Measurements from ENCODE around the gene RBP3. TPM values are rescaled to one million over a fixed set of nuclear protein-coding genes. Genes with fewer than 3 reads are reported as not detected.
A peak's percentile ranks its signal among the peaks of the same experiment; 100 is the strongest.

RBP3 gene
- total RNA-seq, 1 experiment from 2014 or later = not detected

- WGBS (ENCODE audit: extremely low coverage, insufficient read length, low lambda C conversion rate) = no CpG with 5 or more reads among the region's 6 CpGs
- H3K27ac ChIP-seq (ENCODE audit: insufficient read length, low read depth, low read length) = no peak overlapping the region
- no peak overlapping the region for H3K18ac ChIP-seq (ENCODE audit: insufficient read length, low read depth, low read length)
- no peak overlapping the region for H3K56ac ChIP-seq (ENCODE audit: insufficient read length, low read depth, low read length)
- no peak overlapping the region for H4K8ac ChIP-seq (replicated peaks; ENCODE audit: insufficient read length, low read depth, low read length)
- H2BK15ac ChIP-seq (ENCODE audit: low read depth, low read length) = no peak overlapping the region
- H3K79me1 ChIP-seq (ENCODE audit: insufficient read depth, low read depth, low read length, poor library complexity, severe bottlenecking) = no peaks in the 10 kb centered on the region
- H2BK20ac ChIP-seq (ENCODE audit: low read depth, low read length, poor library complexity, severe bottlenecking) = no peak overlapping the region
- H3K4me3 Mint-ChIP-seq = no peak overlapping the region
- no peak overlapping the region for H3K14ac ChIP-seq (ENCODE audit: insufficient read depth, low read length)
- H3K27me3 ChIP-seq (ENCODE audit: insufficient read depth, low read length) = no peaks in the 10 kb centered on the region
- no peak overlapping the region for H3K23ac ChIP-seq (ENCODE audit: insufficient read length, low read depth, low read length)
- H3K23me2 ChIP-seq (ENCODE audit: insufficient read length, low read depth, low read length, poor library complexity, severe bottlenecking) = no peaks in the 10 kb centered on the region
- no peak overlapping the region for H2BK5ac ChIP-seq (ENCODE audit: insufficient read length, low read length)
- H4K20me1 ChIP-seq (ENCODE audit: control insufficient read depth, insufficient read depth, insufficient read length) = no peaks in the 10 kb centered on the region
- no peaks in the 10 kb centered on the region for H3K9me3 ChIP-seq (ENCODE audit: control insufficient read depth, low read depth, low read length)
- H3K4me2 ChIP-seq (ENCODE audit: insufficient read depth, insufficient read length, low read length) = no peak overlapping the region
- H2BK12ac ChIP-seq (ENCODE audit: insufficient read length, low read depth, low read length) = no peak overlapping the region
- H3K4me1 Mint-ChIP-seq = peaks cover 3 to 9% of the 10 kb centered on the region in 2 experiments
- no peaks in the 10 kb centered on the region for H3K79me2 ChIP-seq (ENCODE audit: insufficient read depth, low read length)
- H3K4ac ChIP-seq (ENCODE audit: low read depth, low read length) = no peak overlapping the region
- no peak overlapping the region for H4K5ac ChIP-seq (ENCODE audit: insufficient read length, low read depth, low read length)
- no peak overlapping the region for H2BK120ac ChIP-seq (ENCODE audit: low read depth, low read length, poor library complexity, severe bottlenecking)
- no peak overlapping the region for H3K9ac ChIP-seq (ENCODE audit: extremely low read depth, insufficient read length, low read length)
- no peaks in the 10 kb centered on the region for H3K4me1 ChIP-seq (ENCODE audit: insufficient read depth, low read length)
- TF ChIP-seq, protein P1, sequence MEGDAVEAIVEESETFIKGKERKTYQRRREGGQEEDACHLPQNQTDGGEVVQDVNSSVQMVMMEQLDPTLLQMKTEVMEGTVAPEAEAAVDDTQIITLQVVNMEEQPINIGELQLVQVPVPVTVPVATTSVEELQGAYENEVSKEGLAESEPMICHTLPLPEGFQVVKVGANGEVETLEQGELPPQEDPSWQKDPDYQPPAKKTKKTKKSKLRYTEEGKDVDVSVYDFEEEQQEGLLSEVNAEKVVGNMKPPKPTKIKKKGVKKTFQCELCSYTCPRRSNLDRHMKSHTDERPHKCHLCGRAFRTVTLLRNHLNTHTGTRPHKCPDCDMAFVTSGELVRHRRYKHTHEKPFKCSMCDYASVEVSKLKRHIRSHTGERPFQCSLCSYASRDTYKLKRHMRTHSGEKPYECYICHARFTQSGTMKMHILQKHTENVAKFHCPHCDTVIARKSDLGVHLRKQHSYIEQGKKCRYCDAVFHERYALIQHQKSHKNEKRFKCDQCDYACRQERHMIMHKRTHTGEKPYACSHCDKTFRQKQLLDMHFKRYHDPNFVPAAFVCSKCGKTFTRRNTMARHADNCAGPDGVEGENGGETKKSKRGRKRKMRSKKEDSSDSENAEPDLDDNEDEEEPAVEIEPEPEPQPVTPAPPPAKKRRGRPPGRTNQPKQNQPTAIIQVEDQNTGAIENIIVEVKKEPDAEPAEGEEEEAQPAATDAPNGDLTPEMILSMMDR (conservative IDR thresholded peaks at IDR 0.05) = no peak
- no peaks in the 10 kb centered on the region for H3K36me3 Mint-ChIP-seq (ENCODE audit: insufficient read depth in 1 of 3, low read depth in 3 of 3)
- no peak overlapping the region for H2AFZ ChIP-seq (ENCODE audit: low read length)
- H3K9me3 Mint-ChIP-seq = no peaks in the 10 kb centered on the region; a peak in 1 of 5 replicates
- no peak overlapping the region for H2AK5ac ChIP-seq (ENCODE audit: insufficient read length, low read length)
- H3K27me3 Mint-ChIP-seq (ENCODE audit: low read depth) = peaks cover 26% of the 10 kb centered on the region
- peak; percentile 11 for DNase-seq
- no peak overlapping the region for H4K91ac ChIP-seq (ENCODE audit: insufficient read length, low read depth, low read length)
- H3K27ac Mint-ChIP-seq = no peak overlapping the region
- H3T11ph ChIP-seq (ENCODE audit: low read length) = no peak overlapping the region
These were observed 49.1 kb downstream of the RBP3 start for GRCh38 chr10:47397256-47397655.
